GM18861 (cell line): ENCODE data around the gene ACER3.
"Not testable (repeated sequence)": the region's sequence is repeated elsewhere in the genome, so short reads cannot be mapped to it uniquely, and the experiment has no call there.

ENCODE experiments used
- ATAC-seq: cut with Tn5 transposase; IDR thresholded peaks from one replicate; pipeline ENCODE4 v1.9.1; 2021; ENCODE audit not compliant: unreplicated experiment

Gene ACER3

DNA sequence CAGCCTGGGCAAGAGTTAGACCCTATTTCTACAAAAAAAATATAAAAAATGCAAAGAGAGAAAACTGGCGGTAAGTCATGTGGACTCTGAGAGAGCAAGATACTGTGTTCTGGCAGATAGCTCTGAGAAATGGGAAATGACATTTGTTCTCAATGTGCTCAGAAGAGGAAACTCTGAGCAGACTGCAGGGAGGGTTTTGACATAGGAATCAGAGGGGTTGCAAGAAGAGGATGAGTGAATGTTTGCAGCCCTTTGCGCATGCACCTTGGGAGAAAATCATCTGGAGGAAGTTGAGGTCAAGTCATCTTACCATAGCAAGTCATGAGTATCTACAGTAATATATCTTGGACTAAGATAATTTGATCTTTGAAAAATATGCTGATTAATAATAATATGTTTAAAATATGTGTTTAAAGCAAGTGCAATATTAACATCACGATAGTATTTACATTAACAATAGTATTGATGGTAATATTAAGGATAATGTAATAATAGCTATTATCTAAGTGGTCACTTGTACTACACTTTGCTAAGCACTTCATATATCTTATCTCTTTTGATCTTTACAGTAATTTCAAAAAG is 2.6 kb downstream of the ACER3 start:
- ATAC-seq = no peak

DNA sequence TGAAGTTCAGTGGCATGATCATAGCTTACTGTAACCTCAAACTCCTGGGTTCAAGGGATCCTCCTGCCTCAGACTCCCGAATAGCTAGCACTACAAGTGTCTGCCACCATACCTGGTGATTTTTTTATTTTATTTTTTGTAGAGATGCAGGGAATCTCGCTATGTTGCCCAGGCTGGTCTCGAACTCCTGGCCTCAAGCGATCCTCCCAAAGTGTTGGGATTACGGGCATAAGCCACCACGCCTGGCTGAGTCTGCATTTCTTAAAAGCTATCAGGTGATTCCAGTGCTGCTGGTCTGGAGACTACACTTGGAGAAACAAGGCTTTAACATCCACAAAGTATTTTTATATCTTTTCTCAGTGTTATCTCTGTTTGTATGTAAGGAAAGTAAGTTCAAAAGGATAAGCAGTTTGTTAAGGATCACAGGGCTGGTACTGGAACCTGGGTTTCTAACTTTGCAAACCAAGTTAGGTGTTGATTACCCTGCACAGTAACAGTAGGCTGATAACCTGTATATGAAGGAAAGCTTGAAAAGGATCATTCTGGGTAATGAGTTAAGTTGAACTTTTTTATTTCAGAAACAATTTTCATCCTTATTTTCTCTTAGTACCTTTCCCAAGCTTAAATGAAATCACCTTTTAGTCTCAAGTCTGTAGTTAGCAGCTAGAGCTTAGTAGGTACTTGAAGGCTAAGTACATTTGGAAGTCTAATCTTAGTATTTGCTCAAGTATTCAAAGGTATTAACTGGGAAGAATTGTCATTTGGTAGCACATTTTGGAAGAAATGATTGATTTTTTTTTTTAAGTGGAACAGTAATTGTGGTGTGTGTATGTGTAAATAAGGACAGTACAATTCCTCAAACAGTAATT is 12.5 kb downstream of the ACER3 start:
- ATAC-seq = no peak

DNA sequence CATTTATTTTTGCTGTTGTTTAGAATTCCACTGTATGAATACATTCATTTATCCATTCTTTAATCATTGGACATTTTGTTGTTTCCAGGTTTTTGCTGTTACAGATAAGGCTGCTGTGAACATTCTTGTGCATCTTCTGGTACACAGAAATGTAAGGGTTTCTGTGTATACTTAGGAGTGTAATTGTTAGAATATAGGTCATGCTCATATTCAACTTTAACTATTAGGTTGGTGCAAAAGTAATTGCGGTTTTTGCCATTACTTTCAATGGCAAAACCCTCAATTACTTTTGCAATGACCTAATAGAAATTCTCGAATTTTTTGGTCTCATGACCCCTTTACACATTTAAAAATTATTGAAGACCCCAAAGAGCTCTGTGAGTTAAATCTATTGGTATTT is 17.3 kb downstream of the ACER3 start:
- ATAC-seq = no peak

DNA sequence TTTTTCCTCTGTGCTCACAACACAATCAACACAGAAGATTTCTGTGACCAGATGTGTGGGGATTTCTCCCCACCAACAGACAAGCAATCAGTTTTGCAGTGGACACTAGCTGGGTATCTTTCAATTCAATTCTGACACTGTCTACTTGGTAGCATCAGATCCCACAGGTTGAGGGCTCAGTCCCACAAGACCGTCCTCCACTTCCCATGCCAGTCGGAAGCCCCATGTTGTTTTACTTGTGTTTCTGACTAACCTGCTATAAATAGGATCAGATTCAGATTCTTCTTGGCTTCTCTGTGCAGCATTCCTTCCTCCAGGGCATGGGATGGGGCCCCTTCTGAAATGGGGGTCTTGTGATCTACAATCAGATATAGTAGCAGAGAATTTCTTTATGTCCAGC is 19.6 kb downstream of the ACER3 start:
- no peak for ATAC-seq

DNA sequence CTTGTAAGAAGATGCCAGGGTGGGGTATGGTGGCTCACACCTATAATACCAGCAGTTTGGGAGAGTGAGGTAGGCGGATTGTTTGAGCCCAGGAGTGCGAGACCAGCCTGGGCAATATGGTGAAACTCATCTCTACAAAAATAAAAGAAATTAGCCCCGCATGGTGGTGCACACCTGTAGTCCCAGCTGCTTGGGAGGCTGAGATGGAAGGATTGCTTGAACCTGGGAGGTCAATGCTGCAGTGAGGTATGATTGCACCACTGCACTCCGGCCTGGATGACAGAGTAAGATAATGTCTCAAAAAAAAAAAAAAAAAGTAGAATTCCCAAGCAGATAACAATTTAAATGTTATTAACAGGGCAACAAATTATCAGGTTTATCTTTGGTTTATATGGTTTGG is 20.2 kb downstream of the ACER3 start:
- ATAC-seq = no peak

DNA sequence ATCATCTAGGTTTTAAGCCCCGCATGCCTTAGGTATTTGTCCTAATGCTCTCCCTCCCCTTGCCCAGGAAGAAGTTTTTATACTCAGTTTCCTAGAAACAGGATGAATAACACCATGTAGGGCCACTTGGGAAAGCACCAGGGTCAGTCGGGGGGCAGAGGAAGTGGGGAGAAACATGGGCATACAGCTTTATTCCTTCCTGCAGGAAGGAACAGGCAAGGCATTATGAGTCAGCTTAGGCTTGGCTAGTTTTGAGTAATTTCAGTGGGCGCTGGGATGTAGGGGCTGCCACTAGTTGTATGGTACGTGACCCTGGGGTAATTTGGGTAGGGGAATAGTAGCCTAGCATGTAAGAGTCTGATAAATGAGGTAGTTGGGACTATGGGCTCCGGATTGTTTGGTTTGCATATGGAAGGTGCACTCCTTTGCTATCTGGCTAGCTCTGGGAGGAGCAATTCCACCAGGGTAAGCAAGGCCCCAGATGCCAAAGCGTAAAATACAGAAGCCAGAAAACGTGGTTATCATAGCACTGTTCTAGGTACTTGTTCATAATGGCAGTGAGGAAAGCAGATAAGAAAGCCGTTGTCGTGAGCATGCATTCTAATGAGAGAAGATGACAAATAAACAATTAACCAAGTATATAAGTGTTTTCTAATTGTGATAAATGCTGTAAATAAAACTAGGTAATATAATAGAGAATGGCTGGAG is 24.8 kb downstream of the ACER3 start:
- ATAC-seq = no peak

DNA sequence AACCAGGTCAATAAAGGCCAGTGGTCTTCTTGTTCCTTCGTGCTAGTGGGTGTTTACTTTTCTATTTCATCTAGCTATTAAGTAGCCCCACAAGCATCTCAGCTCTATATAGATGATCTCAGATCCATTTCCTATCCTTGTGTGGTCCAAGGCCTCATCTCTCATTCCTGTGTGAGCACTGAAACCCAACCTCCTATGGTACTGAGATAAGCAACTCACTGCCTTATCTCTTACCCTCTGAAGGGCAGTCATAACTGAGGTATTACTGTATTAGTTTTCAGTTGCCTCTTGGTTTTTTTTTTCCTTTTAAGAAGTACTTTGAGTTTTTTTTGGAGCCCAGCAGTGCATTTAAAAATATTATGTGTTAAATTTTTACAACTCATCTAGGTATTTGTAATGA is 28.3 kb downstream of the ACER3 start:
- no peak for ATAC-seq

DNA sequence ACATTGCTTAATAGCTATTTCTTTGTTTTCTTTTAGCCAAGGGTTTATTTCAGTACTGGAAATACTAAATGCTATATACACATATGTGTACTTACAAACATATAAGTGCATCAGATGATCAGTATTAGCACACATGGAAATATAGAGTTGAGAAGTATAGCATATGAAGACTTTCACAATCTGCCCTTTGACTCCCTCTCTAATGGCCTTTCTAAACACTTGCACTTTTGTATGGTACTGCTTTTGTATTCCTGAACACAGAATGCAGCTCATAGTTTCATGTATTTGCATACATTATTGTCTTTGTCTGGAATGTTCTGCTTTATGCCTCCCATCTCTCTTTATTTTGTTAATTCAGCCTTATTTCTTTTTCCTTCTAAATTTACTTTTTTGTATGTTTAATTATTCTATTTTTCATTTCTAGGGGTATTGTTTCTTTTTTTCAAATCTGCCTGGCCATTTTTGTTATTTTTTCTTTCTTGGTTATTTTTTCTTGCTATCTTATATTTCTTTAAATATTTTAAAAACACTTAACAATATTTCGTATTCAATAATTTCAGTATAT is 28.8 kb downstream of the ACER3 start:
- ATAC-seq = no peak

DNA sequence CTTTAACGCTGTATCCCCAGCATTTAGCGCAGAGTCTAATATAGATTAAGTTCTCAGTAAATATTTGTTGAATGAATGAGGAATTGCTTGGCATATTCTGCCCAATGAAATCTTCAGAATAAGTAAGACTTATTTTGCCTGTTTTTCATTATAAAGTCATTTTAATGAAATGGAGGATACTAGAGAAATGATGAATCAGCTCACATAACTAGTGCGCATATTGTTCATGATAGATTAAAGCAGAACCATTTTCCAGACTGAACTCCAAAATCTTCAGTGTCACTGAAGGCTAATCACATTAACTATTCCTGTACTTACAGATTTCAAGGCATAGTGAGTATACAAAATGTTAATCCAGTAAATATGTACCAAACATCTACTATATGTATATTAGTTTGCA is 29.6 kb downstream of the ACER3 start:
- no peak for ATAC-seq

DNA sequence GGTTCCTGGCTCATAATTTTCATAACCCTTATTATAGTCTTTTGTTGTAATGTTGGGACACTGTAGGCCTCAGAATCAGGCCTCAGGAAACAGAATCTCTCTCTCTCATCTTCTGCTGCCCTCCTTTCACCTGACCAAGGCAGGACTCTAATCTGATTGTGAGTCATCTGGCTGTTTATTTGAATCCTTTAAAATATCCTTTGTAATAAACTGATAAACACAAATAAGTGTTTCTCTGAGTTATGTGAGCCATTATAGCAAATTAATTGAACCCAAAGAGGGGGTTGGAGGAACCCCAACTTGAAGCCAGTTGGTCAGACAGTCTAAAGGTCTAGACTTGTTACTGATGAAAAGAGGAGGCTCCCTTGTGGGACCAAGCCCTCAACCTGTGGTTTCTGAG is 30.6 kb downstream of the ACER3 start:
- no peak for ATAC-seq

DNA sequence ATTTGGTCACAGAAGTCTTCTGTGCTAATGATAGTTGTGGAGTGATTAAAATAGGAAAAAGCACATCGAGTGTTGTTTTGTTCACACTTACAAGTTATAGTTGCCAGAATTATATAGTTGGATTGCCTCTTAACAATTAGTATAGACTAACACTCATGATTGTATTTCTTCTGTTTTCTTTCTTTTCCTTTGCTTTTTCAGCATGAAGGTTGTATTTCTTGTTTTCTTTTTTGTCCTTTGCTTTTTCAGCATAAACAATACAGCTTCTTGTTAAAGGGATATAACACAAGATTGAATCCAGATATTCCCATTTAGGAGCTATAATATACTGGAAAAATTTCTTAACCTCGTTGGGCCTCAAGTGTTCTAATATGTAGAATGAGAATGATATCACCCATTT is 31.1 kb downstream of the ACER3 start:
- ATAC-seq = no peak

DNA sequence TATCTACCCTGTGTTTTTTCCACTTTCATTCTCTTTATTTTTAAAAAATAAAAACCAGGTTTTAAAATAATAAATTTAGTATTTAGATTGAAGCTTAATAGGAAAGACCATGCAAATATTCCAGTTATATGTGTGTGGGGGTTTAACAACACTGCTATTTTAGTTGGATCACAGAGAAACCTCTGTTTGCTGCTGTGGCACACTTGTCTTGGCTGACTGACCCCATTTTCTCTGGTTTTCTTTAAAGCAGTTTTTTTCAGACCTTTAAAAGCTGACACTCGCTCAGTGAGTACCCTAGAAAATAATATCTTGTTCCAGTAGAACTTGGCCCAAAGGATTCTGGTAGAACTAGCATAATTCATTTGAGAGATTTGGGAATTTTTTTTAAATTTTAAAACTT is 31.6 kb downstream of the ACER3 start:
- no peak for ATAC-seq

DNA sequence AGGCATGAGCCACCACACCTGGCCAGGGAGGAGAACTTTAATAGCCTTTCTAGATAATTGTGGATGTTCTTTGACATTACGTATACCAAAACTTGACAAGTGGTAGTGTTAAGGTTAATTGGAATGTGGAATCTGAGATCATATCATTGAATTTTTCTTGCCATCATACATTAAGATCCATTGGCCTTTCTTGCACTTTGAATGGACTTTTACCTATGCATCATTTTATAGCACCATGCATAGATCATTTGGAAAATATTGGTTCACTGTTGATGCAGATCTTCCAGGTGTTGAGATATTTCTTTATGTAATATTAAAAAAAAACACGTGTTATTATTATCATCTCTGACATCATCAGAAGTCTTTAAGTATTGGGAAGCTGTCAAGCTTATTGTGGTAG is 36.5 kb downstream of the ACER3 start:
- no peak for ATAC-seq

DNA sequence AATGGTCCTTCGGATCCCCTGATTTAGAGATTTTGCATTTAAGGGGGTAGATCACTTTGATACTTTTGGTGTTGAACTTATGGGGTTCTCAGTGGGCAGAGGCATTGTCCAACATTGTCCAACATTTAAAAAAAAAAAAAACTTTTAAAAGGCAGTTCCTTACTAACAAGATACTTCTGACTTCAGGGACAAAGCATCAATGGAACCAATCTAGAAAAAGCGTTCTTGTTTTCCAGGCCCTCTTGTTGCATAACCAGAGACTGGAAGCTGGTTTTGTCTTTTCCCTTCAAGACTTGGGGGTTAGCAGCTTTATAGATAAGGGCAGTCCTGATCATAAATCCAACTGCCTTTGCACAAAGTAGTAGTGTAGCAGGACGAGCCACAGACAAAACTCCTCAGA is 40.4 kb downstream of the ACER3 start:
- ATAC-seq = no peak

DNA sequence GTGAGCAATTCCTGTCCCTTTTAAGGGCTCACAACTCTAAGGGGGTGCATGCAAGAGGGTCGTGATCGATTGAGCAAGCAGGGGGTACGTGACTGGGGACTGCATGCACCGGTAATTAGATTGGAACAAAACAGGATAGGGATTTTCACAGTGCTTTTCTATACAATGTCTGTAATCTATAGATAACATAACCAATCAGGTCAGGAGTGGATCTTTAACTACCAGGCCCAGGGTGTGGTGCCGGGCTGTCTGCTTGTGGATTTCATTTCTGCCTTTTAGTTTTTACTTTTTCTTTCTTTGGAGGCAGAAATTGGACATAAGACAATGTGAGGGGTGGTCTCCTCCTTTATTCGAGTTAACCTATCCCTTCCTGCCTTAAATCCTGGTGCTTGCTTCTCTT is 40.9 kb downstream of the ACER3 start:
- ATAC-seq = not testable (repeated sequence)

DNA sequence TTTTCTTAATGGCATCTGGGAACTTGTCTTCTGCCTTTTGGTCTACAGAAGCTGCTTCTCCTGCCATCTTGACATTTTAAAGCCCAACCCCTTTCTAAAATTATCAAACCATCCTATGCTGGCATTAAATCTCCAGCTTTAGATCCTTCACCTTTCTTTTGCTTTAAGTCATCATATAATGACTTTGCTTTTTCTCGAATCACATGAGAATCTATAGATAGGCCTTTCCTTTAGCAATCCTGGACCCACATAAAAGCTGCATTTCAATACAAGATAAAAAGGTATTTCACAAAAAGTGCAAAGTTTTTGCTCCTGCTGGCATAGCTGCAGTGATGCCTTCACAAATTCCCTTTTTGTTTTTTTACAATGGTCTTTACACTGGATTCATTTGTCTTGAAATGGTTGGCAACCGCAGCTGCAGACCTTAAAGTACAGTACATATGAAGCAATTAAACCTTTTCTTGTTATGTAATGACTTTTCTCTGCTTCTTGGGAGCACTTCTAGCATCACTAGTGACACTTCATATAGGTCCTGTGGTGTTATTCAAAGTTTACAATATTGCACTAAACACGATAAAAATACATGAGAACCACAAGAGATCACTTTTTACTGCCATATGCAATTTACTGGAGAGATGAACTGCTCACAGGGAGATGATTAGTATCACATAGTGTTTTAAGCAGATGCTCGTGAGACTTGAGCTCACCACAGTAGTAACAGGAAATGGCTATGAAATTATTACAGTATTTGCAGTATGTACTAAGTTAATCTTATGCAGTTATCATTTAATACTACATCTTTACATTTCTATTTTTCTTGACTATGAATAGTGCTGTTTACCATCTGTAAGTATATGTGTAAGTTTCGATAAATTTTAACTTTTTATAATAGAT is 41.6 kb downstream of the ACER3 start:
- ATAC-seq = no peak

DNA sequence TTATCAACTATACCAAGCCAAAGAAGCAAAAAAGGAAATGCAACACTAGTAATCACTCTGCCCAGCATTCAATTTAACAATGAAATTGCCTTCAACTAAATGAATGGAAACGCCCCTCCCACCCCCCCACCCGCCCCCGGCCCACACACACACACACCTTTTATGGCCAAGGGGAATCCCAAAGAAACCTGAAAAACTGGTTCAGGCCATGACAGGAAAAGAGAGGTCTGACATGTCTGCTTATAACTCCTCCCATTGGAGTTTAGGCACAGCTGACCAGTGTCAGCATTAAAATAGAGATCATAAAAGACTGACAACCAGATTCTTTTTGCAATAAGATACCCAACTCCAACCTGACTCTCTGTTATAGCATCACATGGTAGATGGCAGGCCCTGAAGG is 42.6 kb downstream of the ACER3 start:
- no peak for ATAC-seq

DNA sequence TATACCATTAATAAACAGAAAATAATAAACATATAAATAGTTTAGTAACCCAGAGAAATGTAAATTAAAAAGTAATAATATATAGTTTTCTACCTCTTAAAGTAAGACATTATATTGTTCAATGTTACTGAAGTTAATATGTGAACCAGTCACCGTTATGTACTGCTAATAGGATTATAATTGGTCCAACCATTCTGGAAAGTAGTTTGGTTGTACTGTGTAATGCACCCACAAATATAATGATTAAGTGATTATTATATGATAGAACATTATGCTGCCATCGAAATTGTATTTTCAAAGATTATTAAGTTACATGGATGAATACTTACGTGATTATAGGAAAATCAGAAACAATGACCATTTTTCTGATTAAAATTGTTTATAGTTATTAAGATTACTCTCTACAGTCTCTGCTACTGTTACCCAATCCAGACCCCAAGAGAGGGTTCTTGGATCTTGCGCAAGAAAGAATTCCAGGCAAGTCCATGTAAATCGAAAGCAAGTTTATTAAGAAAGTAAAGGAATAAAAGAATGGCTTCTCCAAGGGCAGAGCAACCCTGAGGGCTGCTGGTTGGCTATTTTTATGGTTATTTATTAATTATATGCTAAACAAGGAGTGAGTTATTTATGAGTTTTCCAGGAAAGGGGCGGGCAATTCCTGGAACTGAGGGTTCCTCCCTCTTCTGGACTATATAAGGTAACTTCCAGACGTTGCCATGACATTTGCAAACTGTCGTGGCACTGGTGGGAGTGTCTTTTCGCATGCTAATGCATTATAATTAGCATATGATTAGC is 50.1 kb downstream of the ACER3 start:
- no peak for ATAC-seq

DNA sequence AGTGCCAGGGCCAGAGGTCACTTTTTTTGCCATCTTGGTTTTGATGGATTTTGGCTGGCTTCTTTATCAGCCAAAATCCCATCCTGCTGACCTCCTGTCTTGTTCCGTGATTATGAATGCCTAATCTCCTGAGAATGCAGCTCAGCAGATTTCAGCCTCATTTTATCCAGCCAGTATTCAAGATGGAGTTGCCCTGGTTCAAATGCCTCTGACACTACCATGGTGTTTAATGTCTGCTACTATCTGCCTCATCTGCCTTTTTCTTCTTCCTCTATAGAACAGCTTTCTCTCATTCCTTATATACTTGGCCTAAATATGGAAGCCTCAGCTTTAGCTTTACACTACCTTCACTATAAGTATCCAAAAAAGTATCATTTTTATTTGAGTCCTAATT is 50.7 kb downstream of the ACER3 start:
- ATAC-seq = no peak

DNA sequence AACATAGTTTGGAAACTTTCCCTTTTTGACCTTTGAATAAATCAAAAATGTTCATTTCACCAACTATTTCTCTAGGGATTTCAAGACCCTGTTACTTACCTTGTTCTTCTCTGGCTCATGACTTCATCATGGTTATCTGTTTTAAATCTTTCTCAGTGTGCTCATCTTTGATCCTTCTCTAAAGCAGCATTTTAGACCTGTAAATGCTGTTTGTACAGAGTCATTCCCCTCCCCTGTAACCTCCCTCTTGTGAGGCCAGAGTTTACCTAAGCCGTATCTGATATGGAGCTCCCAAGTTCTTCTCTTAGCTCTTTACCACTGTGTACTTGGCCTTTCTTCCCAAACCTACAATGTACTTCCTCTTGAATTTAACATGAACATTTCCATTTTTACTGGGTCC is 56.0 kb downstream of the ACER3 start:
- no peak for ATAC-seq
